ENCODE results near the gene CD244. TPM values are rescaled to one million over a fixed set of nuclear protein-coding genes. Genes with fewer than 3 reads are reported as not detected.

Gene CD244
- total RNA-seq, 1 experiment from 2014 or later, result not detected

GRCh38 chr1:160821627-160822026 lies 41.1 kb downstream of the CD244 start:
- no peak for TF ChIP-seq CTCF (IDR thresholded peaks at IDR 0.05; ENCODE audit: unreplicated experiment)
- Mint-ChIP-seq H3K27ac (ENCODE audit: unreplicated experiment) (no peak overlapping the region), H3K9me3 (ENCODE audit: low read depth, unreplicated experiment) (no peaks in the 10 kb centered on the region), H3K36me3 (ENCODE audit: insufficient read depth, unreplicated experiment) (no peaks in the 10 kb centered on the region), H3K27me3 (ENCODE audit: unreplicated experiment) (no peaks in the 10 kb centered on the region), H3K4me1 (ENCODE audit: low read depth, unreplicated experiment) (peaks cover 10% of the 10 kb centered on the region), H3K4me3 (ENCODE audit: low read depth, unreplicated experiment) (no peak overlapping the region)
- intact Hi-C loops (cut with micrococcal nuclease; ENCODE audit: unreplicated experiment), result no loop called here
- CTCF ChIA-PET, result no interaction called here
- no peak for DNase-seq
- no TSS peak for BruUV-seq (replicated peaks)

GRCh38 chr1:160819186-160819585 lies 43.5 kb downstream of the CD244 start:
- Mint-ChIP-seq H3K9me3 (ENCODE audit: low read depth, unreplicated experiment) (no peaks in the 10 kb centered on the region), H3K27me3 (ENCODE audit: unreplicated experiment) (no peaks in the 10 kb centered on the region), H3K4me3 (ENCODE audit: low read depth, unreplicated experiment) (no peak overlapping the region), H3K36me3 (ENCODE audit: insufficient read depth, unreplicated experiment) (no peaks in the 10 kb centered on the region), H3K27ac (ENCODE audit: unreplicated experiment) (no peak overlapping the region), H3K4me1 (ENCODE audit: low read depth, unreplicated experiment) (peaks cover 2% of the 10 kb centered on the region)
- no TSS peak for BruUV-seq (replicated peaks)
- TF ChIP-seq CTCF (IDR thresholded peaks at IDR 0.05; ENCODE audit: unreplicated experiment), result no peak
- intact Hi-C loops (cut with micrococcal nuclease; ENCODE audit: unreplicated experiment), result no loop called here
- no peak for DNase-seq
- CTCF ChIA-PET, result no interaction called here

- Mint-ChIP-seq H3K36me3 (ENCODE audit: insufficient read depth, unreplicated experiment) (peaks cover 3% of the 10 kb centered on the region), H3K27ac (ENCODE audit: unreplicated experiment) (no peak overlapping the region)
Observed at GRCh38 chr1:160818207-160818937, 44.3 kb downstream of the CD244 start.

GRCh38 chr1:160814856-160815255 lies 47.8 kb downstream of the CD244 start:
- no peak overlapping the region for H3K4me3 Mint-ChIP-seq (ENCODE audit: low read depth, unreplicated experiment)
- H3K27me3 Mint-ChIP-seq (ENCODE audit: unreplicated experiment), result no peaks in the 10 kb centered on the region
- H3K4me1 Mint-ChIP-seq (ENCODE audit: low read depth, unreplicated experiment), result peaks cover 37% of the 10 kb centered on the region
- CTCF ChIA-PET, result no interaction called here
- intact Hi-C loops (cut with micrococcal nuclease; ENCODE audit: unreplicated experiment), result no loop called here
- H3K36me3 Mint-ChIP-seq (ENCODE audit: insufficient read depth, unreplicated experiment), result peaks cover 8% of the 10 kb centered on the region
- H3K9me3 Mint-ChIP-seq (ENCODE audit: low read depth, unreplicated experiment), result peaks cover 3% of the 10 kb centered on the region
- peak overlapping the region; percentile 51 for H3K27ac Mint-ChIP-seq (ENCODE audit: unreplicated experiment)
- TF ChIP-seq CTCF (IDR thresholded peaks at IDR 0.05; ENCODE audit: unreplicated experiment), result no peak
- no peak for DNase-seq
- BruUV-seq (replicated peaks), result no TSS peak

More at GRCh38 chr1:160818207-160818937, 44.3 kb downstream of the CD244 start:
- CTCF ChIA-PET, result interaction anchor here (1.1 kb wide), 1 partner anchor 21 kb away, joined by 4 read pairs; no protein-coding TSS in a partner anchor
- no peak for DNase-seq
- no peak overlapping the region for H3K4me3 Mint-ChIP-seq (ENCODE audit: low read depth, unreplicated experiment)
- no peaks in the 10 kb centered on the region for H3K9me3 Mint-ChIP-seq (ENCODE audit: low read depth, unreplicated experiment)
- intact Hi-C loops (cut with micrococcal nuclease; ENCODE audit: unreplicated experiment), result no loop called here
- no TSS peak for BruUV-seq (replicated peaks)
- TF ChIP-seq CTCF (IDR thresholded peaks at IDR 0.05; ENCODE audit: unreplicated experiment), result no peak
- H3K27me3 Mint-ChIP-seq (ENCODE audit: unreplicated experiment), result no peaks in the 10 kb centered on the region
- H3K4me1 Mint-ChIP-seq (ENCODE audit: low read depth, unreplicated experiment), result peaks cover 10% of the 10 kb centered on the region
